Measurements from ENCODE around the gene GARIN5B. TPM values are rescaled to one million over a fixed set of nuclear protein-coding genes. Genes with fewer than 3 reads are reported as not detected.

GARIN5B gene
- total RNA-seq, 1 donor from 2014 or later = not detected

GRCh38 chr19:55382522-55383054 is 19.5 kb upstream of the GARIN5B start:
- DNase-seq (no peak), ATAC-seq (no peak)
- intact Hi-C loops (cut with DNase I) = no loop called here
- Histone ChIP-seq H3K27me3 (ENCODE audit: low read depth) (peaks cover 4% of the 10 kb centered on the region), H3K9me3 (no peaks in the 10 kb centered on the region), H3K36me3 (peaks cover 9% of the 10 kb centered on the region), H3K4me3 (no peak overlapping the region), H3K27ac (no peak overlapping the region), H3K4me1 (peaks cover 30% of the 10 kb centered on the region)
- no peak for TF ChIP-seq CTCF (IDR thresholded peaks at IDR 0.05)

GRCh38 chr19:55382013-55382412 is 19.0 kb upstream of the GARIN5B start:
- Histone ChIP-seq H3K27me3 (ENCODE audit: low read depth) (peaks cover 8% of the 10 kb centered on the region), H3K4me1 (peaks cover 25% of the 10 kb centered on the region), H3K4me3 (no peak overlapping the region), H3K9me3 (no peaks in the 10 kb centered on the region), H3K27ac (no peak overlapping the region), H3K36me3 (peaks cover 3% of the 10 kb centered on the region)
- DNase-seq (no peak), ATAC-seq (no peak)
- intact Hi-C loops (cut with DNase I) = no loop called here
- no peak for TF ChIP-seq CTCF (IDR thresholded peaks at IDR 0.05)

GRCh38 chr19:55379174-55379573 is 16.1 kb upstream of the GARIN5B start:
- TF ChIP-seq CTCF (IDR thresholded peaks at IDR 0.05) = no peak
- Histone ChIP-seq H3K9me3 (no peaks in the 10 kb centered on the region), H3K27ac (no peak overlapping the region), H3K36me3 (no peaks in the 10 kb centered on the region), H3K27me3 (ENCODE audit: low read depth) (peaks cover 22% of the 10 kb centered on the region), H3K4me3 (no peak overlapping the region), H3K4me1 (peaks cover 12% of the 10 kb centered on the region)
- intact Hi-C loops (cut with DNase I) = no loop called here
- DNase-seq (no peak), ATAC-seq (no peak)

GRCh38 chr19:55377356-55378131 is 14.5 kb upstream of the GARIN5B start:
- no peak overlapping the region for H3K27ac ChIP-seq
- intact Hi-C loops (cut with DNase I) = no loop called here
- H3K4me3 ChIP-seq = no peak overlapping the region
- H3K9me3 ChIP-seq = no peaks in the 10 kb centered on the region
- no peak for TF ChIP-seq CTCF (IDR thresholded peaks at IDR 0.05)
- peaks cover 26% of the 10 kb centered on the region for H3K27me3 ChIP-seq (ENCODE audit: low read depth)
- ATAC-seq (no peak), DNase-seq (no peak)
- H3K36me3 ChIP-seq = no peaks in the 10 kb centered on the region
- H3K4me1 ChIP-seq = peaks cover 7% of the 10 kb centered on the region

GRCh38 chr19:55376241-55376933 is 13.3 kb upstream of the GARIN5B start, which contains the start of gene TMEM190:
TSS of gene TMEM190 (plus strand) at chr19:55376826. CDS start at chr19:55376854, 28 bp downstream.
- intact Hi-C loops (cut with DNase I) = no loop called here
- no peaks in the 10 kb centered on the region for H3K36me3 ChIP-seq
- peaks cover 36% of the 10 kb centered on the region for H3K27me3 ChIP-seq (ENCODE audit: low read depth)
- ATAC-seq = no peak
- H3K4me3 ChIP-seq = no peak within 1 kb of the TSS
- peaks cover 7% of the 10 kb centered on the region for H3K4me1 ChIP-seq
- no peak for DNase-seq
- H3K27ac ChIP-seq = no peak within 1 kb of the TSS
- no peaks in the 10 kb centered on the region for H3K9me3 ChIP-seq
- TF ChIP-seq CTCF (IDR thresholded peaks at IDR 0.05) = no peak

All from lower lobe of right lung (tissue), 2 donors.